GM06990 (cell line): ENCODE measurements around the gene PRKN.

Experiments used
- DNase-seq: peaks from one replicate; pipeline ENCODE4 v3.0.0-alpha.2; 2011; ENCODE audit not compliant: insufficient read length; ENCODE audit errors: extremely low read depth
- H3K27me3 ChIP-seq: replicated peaks from 2 replicates; pipeline ENCODE4 v1.6.0; 2011; ENCODE audit warnings: low read length; ENCODE audit not compliant: control insufficient read depth, insufficient read depth
- H3K36me3 ChIP-seq: 2 replicates; pipeline ENCODE4 v1.5.1; 2011; ENCODE audit warnings: low read length; ENCODE audit not compliant: control insufficient read depth, insufficient read depth
- H3K4me3 ChIP-seq: replicated peaks from 2 replicates; pipeline ENCODE4 v1.5.1; 2011; ENCODE audit warnings: low read depth, mild to moderate bottlenecking, control low read depth, low read length
- TF ChIP-seq, protein P1 (sequence below): IDR thresholded peaks from 2 replicates; pipeline ENCODE4 v1.5.1; 2011; ENCODE audit warnings: low read length, control low read depth, mild to moderate bottlenecking, inconsistent platforms; ENCODE audit not compliant: insufficient read depth, poor library complexity, severe bottlenecking

Gene PRKN

GRCh38 chr6:162116902-162117525 is 610.6 kb downstream of the PRKN start:
- TF ChIP-seq, protein P1, sequence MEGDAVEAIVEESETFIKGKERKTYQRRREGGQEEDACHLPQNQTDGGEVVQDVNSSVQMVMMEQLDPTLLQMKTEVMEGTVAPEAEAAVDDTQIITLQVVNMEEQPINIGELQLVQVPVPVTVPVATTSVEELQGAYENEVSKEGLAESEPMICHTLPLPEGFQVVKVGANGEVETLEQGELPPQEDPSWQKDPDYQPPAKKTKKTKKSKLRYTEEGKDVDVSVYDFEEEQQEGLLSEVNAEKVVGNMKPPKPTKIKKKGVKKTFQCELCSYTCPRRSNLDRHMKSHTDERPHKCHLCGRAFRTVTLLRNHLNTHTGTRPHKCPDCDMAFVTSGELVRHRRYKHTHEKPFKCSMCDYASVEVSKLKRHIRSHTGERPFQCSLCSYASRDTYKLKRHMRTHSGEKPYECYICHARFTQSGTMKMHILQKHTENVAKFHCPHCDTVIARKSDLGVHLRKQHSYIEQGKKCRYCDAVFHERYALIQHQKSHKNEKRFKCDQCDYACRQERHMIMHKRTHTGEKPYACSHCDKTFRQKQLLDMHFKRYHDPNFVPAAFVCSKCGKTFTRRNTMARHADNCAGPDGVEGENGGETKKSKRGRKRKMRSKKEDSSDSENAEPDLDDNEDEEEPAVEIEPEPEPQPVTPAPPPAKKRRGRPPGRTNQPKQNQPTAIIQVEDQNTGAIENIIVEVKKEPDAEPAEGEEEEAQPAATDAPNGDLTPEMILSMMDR = no peak
- Histone ChIP-seq H3K36me3 (no peaks in the 10 kb centered on the region), H3K4me3 (no peak overlapping the region), H3K27me3 (no peaks in the 10 kb centered on the region)
- DNase-seq = no peak

GRCh38 chr6:162109480-162110050 is 618.0 kb downstream of the PRKN start:
- H3K36me3 ChIP-seq = no peaks in the 10 kb centered on the region
- no peak overlapping the region for H3K4me3 ChIP-seq
- no peaks in the 10 kb centered on the region for H3K27me3 ChIP-seq
- DNase-seq = no peak
- TF ChIP-seq, protein P1 = no peak

- H3K36me3 ChIP-seq = no peaks in the 10 kb centered on the region
- TF ChIP-seq, protein P1 = no peak
- no peak for DNase-seq
- no peaks in the 10 kb centered on the region for H3K27me3 ChIP-seq
- H3K4me3 ChIP-seq = no peak overlapping the region
Measured at GRCh38 chr6:162108041-162108440, 619.5 kb downstream of the PRKN start.

DNA sequence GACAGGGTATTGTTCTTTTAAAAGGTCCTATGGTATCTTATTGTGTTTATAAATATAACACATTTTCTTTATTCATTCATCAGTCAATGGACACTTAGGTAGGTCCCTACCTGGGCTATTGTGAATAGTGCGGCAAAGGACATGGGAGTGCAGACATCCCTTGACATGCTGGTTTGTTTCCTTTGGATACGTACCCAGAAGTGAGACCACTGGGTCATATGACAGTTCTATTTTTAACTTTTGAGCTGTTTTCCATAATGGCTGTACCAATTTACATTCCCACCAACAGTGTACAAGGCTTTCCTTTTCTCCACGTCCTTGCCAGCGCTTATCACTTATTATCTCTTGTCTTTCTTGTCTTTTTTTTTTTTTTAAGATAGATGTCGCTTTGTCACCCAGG is 627.5 kb downstream of the PRKN start:
- TF ChIP-seq, protein P1 = no peak
- no peak for DNase-seq
- Histone ChIP-seq H3K36me3 (no peaks in the 10 kb centered on the region), H3K4me3 (no peak overlapping the region), H3K27me3 (no peaks in the 10 kb centered on the region)

DNA sequence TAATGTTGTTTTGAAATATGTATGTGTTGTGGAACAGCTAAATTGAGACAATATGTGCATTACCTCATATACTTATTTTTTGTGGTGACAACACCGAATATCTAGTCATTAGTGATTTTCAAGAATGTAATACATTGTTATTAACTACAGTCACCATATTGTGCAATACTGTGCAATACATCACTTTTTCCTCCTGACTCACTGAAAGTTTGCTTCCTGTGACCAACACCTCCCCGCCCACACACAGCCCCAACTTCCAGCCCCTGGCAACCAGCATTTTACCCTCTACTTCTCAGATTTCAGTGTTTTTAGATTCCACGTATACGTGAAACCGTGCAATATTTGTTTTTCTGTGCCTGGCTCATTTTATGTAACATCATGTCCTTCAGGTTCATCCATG is 627.9 kb downstream of the PRKN start:
- TF ChIP-seq, protein P1 = no peak
- no peak overlapping the region for H3K4me3 ChIP-seq
- H3K27me3 ChIP-seq = no peaks in the 10 kb centered on the region
- H3K36me3 ChIP-seq = no peaks in the 10 kb centered on the region
- DNase-seq = no peak
